GM12878 (cell line): ENCODE data around the gene PIGQ. TPM values are rescaled to one million over a fixed set of nuclear protein-coding genes. Genes with fewer than 3 reads are reported as not detected.

Experiments
- ATAC-seq: fragments of 200-7000 bp; cut with Tn5 transposase; 3 replicates; pipeline ENCODE4 v1.9.1; 2020; ENCODE audit warnings: mild to moderate bottlenecking, moderate library complexity
- BruUV-seq: library from RNA; stranded (reverse); fragments of 400-500 nt; replicated peaks from 2 replicates; lab custom pipeline; 2021; lab: Mats Ljungman, UMichigan
- CTCF ChIA-PET: fragments of 300-600 bp; sonication (Branson Sonifier 250); formaldehyde crosslinking; extraction: SDS; loops from one replicate; lab custom pipeline; 2021; ENCODE audit warnings: inconsistent platforms; lab: Yijun Ruan, JAX
- POLR2A ChIA-PET: fragments of 350-600 bp; formaldehyde crosslinking; extraction: SDS; loops from one replicate; lab custom pipeline; 2021; ENCODE audit warnings: inconsistent platforms; lab: Charles Lee
- RAD21 ChIA-PET: fragments of 300-600 bp; sonication (Branson Sonifier 250); formaldehyde crosslinking; loops from one replicate; lab custom pipeline; 2023; ENCODE audit warnings: antibody characterized with exemption; ENCODE audit not compliant: unreplicated experiment; lab: Charles Lee
- SMC1A ChIA-PET: fragments of 300-600 bp; sonication (Branson Sonifier 250); formaldehyde crosslinking; loops from one replicate; lab custom pipeline; 2023; ENCODE audit not compliant: unreplicated experiment, uncharacterized antibody; lab: Charles Lee
- DNase-seq: peaks from one replicate; pipeline ENCODE4 v3.0.0-alpha.2; 2011; ENCODE audit warnings: low read depth, low spot score
- FAIRE-seq: peaks from 3 replicates; lab custom pipeline; 2011; peaks lifted over from hg19 to GRCh38; lab: Jason Lieb, UNC
- H2AFZ ChIP-seq: 2 replicates; pipeline ENCODE4 v1.6.0; 2011; ENCODE audit warnings: low read depth, low read length, control low read depth; ENCODE audit not compliant: control insufficient read depth
- H3K27ac ChIP-seq: 2 replicates; pipeline ENCODE4 v1.5.1; 2011; ENCODE audit warnings: control low read depth; ENCODE audit not compliant: control insufficient read depth, insufficient read depth
- H3K27me3 ChIP-seq, 2 experiments: replicated peaks in 1 of 2; 2 replicates each; pipeline versions ENCODE4 v1.6.0 to v1.6.1; 2011; ENCODE audit warnings: low read length in 1 of 2; ENCODE audit not compliant: control insufficient read depth in 2 of 2, insufficient read depth in 2 of 2
- H3K36me3 ChIP-seq, 2 experiments: 2 replicates each; pipeline ENCODE4 v1.5.1; 2011; ENCODE audit warnings: low read length in 1 of 2; ENCODE audit not compliant: control insufficient read depth in 2 of 2, insufficient read depth in 2 of 2
- H3K4me1 ChIP-seq: 2 replicates; pipeline ENCODE4 v1.6.1; 2011; ENCODE audit warnings: mild to moderate bottlenecking, low read length, moderate library complexity, mixed read lengths; ENCODE audit not compliant: control insufficient read depth, insufficient read depth
- H3K4me2 ChIP-seq: 2 replicates; pipeline ENCODE4 v1.6.0; 2011; ENCODE audit warnings: control low read depth; ENCODE audit not compliant: control insufficient read depth, insufficient read depth
- H3K4me3 ChIP-seq: fragments of 200-600 bp; sonication (generic); 2 replicates; pipeline ENCODE4 v1.5.1; 2016
- H3K79me2 ChIP-seq: 2 replicates; pipeline ENCODE4 v1.6.0; 2011; ENCODE audit warnings: low read length; ENCODE audit not compliant: control insufficient read depth, insufficient read depth
- H3K9ac ChIP-seq: 2 replicates; pipeline ENCODE4 v1.8.0; 2011; ENCODE audit warnings: low read length, control low read depth, mixed read lengths; ENCODE audit not compliant: control insufficient read depth, insufficient read depth
- H3K9me3 ChIP-seq: replicated peaks from 3 replicates; pipeline ENCODE4 v1.5.1; 2011; ENCODE audit warnings: mild to moderate bottlenecking, low read length; ENCODE audit not compliant: control insufficient read depth, insufficient read depth
- H4K20me1 ChIP-seq: 2 replicates; pipeline ENCODE4 v1.6.0; 2011; ENCODE audit not compliant: control insufficient read depth, insufficient read depth
- CREM ChIP-seq: IDR thresholded peaks from 2 replicates; pipeline ENCODE4 v1.6.1; 2014; ENCODE audit warnings: antibody characterized with exemption, low read depth
- EP300 ChIP-seq, 2 experiments: fragments of 150-350 bp in 1 of 2; IDR thresholded peaks; 2 replicates each; pipeline ENCODE4 v1.6.1; 2011 to 2012; ENCODE audit warnings: low read depth in 2 of 2, low read length in 2 of 2, borderline replicate concordance in 1 of 2, improper control_type of control experiment in 1 of 2, inconsistent platforms in 1 of 2; ENCODE audit not compliant: control insufficient read depth in 1 of 2
- HCFC1 ChIP-seq: fragments of 150-350 bp; IDR thresholded peaks from 2 replicates; pipeline ENCODE4 v1.6.1; 2014; ENCODE audit warnings: low read length
- IKZF1 ChIP-seq: fragments of 450-650 bp; conservative IDR thresholded peaks from 2 replicates; pipeline ENCODE4 v1.6.1; 2017; ENCODE audit warnings: antibody characterized with exemption, mild to moderate bottlenecking
- IKZF2 ChIP-seq, 2 experiments: fragments of 450-650 bp; IDR thresholded peaks; 2 replicates each; pipeline ENCODE4 v1.6.1; 2017; ENCODE audit warnings: mild to moderate bottlenecking in 2 of 2, moderate library complexity in 2 of 2
- KDM1A ChIP-seq: fragments of 200-600 bp; sonication (generic); IDR thresholded peaks from 2 replicates; pipeline ENCODE4 v1.6.1; 2016; ENCODE audit warnings: borderline replicate concordance
- NBN ChIP-seq: fragments of 450-650 bp; IDR thresholded peaks from 2 replicates; pipeline ENCODE4 v1.6.1; 2016
- POU2F2 ChIP-seq: IDR thresholded peaks from 3 replicates; pipeline ENCODE4 v1.6.1; 2011; ENCODE audit warnings: low read depth, mild to moderate bottlenecking, low read length, borderline replicate concordance
- RBBP5 ChIP-seq: fragments of 200-600 bp; sonication (generic); conservative IDR thresholded peaks from 2 replicates; pipeline ENCODE4 v1.6.1; 2016
- SMAD1 ChIP-seq: fragments of 450-650 bp; IDR thresholded peaks from 2 replicates; pipeline ENCODE4 v1.6.1; 2018; ENCODE audit warnings: mild to moderate bottlenecking, low read depth; ENCODE audit not compliant: partially characterized antibody
- TCF12 ChIP-seq: IDR thresholded peaks from 2 replicates; pipeline ENCODE4 v1.6.1; 2011; ENCODE audit warnings: low read depth, mild to moderate bottlenecking, low read length
- ZNF24 ChIP-seq: fragments of 450-650 bp; IDR thresholded peaks from 2 replicates; pipeline ENCODE4 v1.6.1; 2017; ENCODE audit warnings: antibody characterized with exemption, mild to moderate bottlenecking
- ZNF274 ChIP-seq: IDR thresholded peaks from one replicate; pipeline ENCODE4 v1.8.0; 2011; ENCODE audit not compliant: insufficient read length, insufficient read depth
- WGBS: methylation state at CpG from one replicate; pipeline ENCODE4 v1.1.6; 2016; ENCODE audit warnings: low lambda C conversion rate; ENCODE audit not compliant: insufficient replicate concordance, insufficient coverage; ENCODE audit errors: missing lambda C conversion rate; 5-methylcytosine and 5-hydroxymethylcytosine counted together
- in situ Hi-C: fragments of 300-500 bp; cut with MboI; formaldehyde crosslinking; loops from 9 replicates; pipeline ENCODE4 v1.14.3; 2018; ENCODE audit warnings: mixed read lengths
- intact Hi-C: fragments of 100-400 bp; cut with micrococcal nuclease; formaldehyde crosslinking; loops from one replicate; pipeline ENCODE4 v1.14.2; 2022; ENCODE audit not compliant: unreplicated experiment
- polyA plus RNA-seq, 11 experiments: library from polyadenylated mRNA; depleted of rRNA in 4 of 11; unstranded in 6 of 11; stranded (reverse) in 5 of 11; fragments of >200 nt; fragmentation: Nextera tagmentation in 4 of 11; fragmentation: Illumina TruSeq in 1 of 11; extraction: Ambion mirVana in 4 of 11; extraction: Trizol in 1 of 11; gene quantifications; 1 replicate in 1 of 11; 2 replicates in 10 of 11; pipeline versions ENCODE4 v1.2.1 to v1.2.3, GENCODE V29; 2011 to 2016; ENCODE audit warnings: inconsistent platforms in 2 of 11, missing spikeins in 2 of 11, low read depth in 1 of 11
- total RNA-seq, 4 experiments: library from RNA; depleted of rRNA in 3 of 4; stranded (reverse); fragments of >200 nt in 3 of 4; fragmentation: Illumina TruSeq in 1 of 4; extraction: Trizol in 1 of 4; gene quantifications; 2 replicates each; pipeline versions ENCODE4 v1.2.1 to v1.2.3, GENCODE V29; 2013 to 2021
- TF ChIP-seq, protein P1 (sequence below): IDR thresholded peaks from 2 replicates; pipeline ENCODE4 v1.6.1; 2012; ENCODE audit warnings: low read depth, low read length, improper control_type of control experiment
- TF ChIP-seq, protein P2 (sequence below): IDR thresholded peaks from 2 replicates; pipeline ENCODE4 v1.6.1; 2011; ENCODE audit warnings: borderline replicate concordance, low read depth, mild to moderate bottlenecking, moderate library complexity, mixed read lengths, low read length; ENCODE audit not compliant: insufficient read depth; ENCODE audit errors: extremely low read length
- TF ChIP-seq, protein P3 (sequence below): fragments of 450-650 bp; IDR thresholded peaks from 2 replicates; pipeline ENCODE4 v1.6.1; 2016; ENCODE audit warnings: mild to moderate bottlenecking
- TF ChIP-seq, protein P4 (sequence below): IDR thresholded peaks from 2 replicates; pipeline ENCODE4 v1.6.1; 2012; ENCODE audit warnings: low read depth, low read length, improper control_type of control experiment

The PIGQ gene
- total and polyA plus RNA-seq, 10 of the 15 experiments (the other 5 are each of a cell fraction or from before 2014, with no cell fraction given), result 1.8 to 31.3 (median 17.5) TPM; not detected in 1

DNA sequence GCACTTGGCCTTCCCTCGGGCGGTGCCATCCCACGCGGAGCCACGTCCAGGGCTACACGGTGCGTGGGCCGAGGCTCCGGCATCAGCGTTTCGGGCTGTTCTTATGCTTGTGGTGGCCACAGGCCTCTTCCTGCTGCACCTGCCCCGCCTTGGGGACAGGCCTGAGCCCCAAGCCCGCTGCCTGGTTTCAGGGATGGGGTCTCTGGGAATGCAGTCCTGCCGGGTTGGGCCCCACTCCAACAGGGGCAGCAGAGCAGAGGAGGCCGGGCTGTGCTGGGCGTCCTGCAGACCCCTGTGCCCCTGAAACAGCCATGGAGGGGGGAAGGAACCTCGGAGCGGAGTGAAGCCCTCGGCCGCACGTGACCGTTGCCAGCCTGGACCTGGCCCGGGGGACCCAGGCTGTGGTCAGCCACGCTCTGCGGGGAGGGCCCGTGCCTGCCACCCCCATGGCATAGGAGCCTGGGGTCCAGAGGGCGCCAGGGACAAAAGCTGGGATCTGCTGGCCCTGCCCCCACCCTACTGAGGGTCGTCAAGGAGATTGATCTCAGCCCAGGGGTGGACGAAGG lies 60.6 kb downstream of the PIGQ start:
- Histone ChIP-seq H4K20me1 (no peaks in the 10 kb centered on the region), H3K9me3 (no peaks in the 10 kb centered on the region), H3K36me3 (peaks cover 0 to 4% of the 10 kb centered on the region in 2 experiments; a peak in 3 of 4 replicates), H3K27ac (no peak overlapping the region), H3K4me1 (no peaks in the 10 kb centered on the region; the same call in 1 of the 2 replicates), H2AFZ (no peak overlapping the region), H3K4me3 (no peak overlapping the region), H3K4me2 (no peak overlapping the region), H3K27me3 (no peaks in the 10 kb centered on the region), H3K79me2 (peaks cover 6% of the 10 kb centered on the region), H3K9ac (no peak overlapping the region)
- ChIA-PET CTCF (no interaction called here), POLR2A (no interaction called here), RAD21 (no interaction called here), SMC1A (no interaction called here)
- no TSS peak for BruUV-seq
- DNase-seq (no peak), FAIRE-seq (no peak), ATAC-seq (no peak; the same call in 2 of the 3 replicates)
- TF ChIP-seq CREM (no peak), ZNF274 (no peak), EP300 (IDR thresholded peaks at IDR 0.05; ENCODE audit: borderline replicate concordance in 1 of 2, control insufficient read depth in 1 of 2, low read depth in 2 of 2, low read length in 2 of 2) (no peak), RBBP5 (no peak), NBN (no peak), SMAD1 (no peak), ZNF24 (no peak), POU2F2 (no peak), TCF12 (no peak), HCFC1 (no peak), IKZF2 (IDR thresholded peaks at IDR 0.05) (no peak), KDM1A (no peak), IKZF1 (no peak)
- TF ChIP-seq, protein P1, sequence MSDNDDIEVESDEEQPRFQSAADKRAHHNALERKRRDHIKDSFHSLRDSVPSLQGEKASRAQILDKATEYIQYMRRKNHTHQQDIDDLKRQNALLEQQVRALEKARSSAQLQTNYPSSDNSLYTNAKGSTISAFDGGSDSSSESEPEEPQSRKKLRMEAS, result no peak
- TF ChIP-seq, protein P2, sequence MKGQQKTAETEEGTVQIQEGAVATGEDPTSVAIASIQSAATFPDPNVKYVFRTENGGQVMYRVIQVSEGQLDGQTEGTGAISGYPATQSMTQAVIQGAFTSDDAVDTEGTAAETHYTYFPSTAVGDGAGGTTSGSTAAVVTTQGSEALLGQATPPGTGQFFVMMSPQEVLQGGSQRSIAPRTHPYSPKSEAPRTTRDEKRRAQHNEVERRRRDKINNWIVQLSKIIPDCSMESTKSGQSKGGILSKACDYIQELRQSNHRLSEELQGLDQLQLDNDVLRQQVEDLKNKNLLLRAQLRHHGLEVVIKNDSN, result no peak
- TF ChIP-seq, protein P3, sequence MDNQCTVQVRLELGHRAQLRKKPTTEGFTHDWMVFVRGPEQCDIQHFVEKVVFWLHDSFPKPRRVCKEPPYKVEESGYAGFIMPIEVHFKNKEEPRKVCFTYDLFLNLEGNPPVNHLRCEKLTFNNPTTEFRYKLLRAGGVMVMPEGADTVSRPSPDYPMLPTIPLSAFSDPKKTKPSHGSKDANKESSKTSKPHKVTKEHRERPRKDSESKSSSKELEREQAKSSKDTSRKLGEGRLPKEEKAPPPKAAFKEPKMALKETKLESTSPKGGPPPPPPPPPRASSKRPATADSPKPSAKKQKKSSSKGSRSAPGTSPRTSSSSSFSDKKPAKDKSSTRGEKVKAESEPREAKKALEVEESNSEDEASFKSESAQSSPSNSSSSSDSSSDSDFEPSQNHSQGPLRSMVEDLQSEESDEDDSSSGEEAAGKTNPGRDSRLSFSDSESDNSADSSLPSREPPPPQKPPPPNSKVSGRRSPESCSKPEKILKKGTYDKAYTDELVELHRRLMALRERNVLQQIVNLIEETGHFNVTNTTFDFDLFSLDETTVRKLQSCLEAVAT, result no peak
- TF ChIP-seq, protein P4, sequence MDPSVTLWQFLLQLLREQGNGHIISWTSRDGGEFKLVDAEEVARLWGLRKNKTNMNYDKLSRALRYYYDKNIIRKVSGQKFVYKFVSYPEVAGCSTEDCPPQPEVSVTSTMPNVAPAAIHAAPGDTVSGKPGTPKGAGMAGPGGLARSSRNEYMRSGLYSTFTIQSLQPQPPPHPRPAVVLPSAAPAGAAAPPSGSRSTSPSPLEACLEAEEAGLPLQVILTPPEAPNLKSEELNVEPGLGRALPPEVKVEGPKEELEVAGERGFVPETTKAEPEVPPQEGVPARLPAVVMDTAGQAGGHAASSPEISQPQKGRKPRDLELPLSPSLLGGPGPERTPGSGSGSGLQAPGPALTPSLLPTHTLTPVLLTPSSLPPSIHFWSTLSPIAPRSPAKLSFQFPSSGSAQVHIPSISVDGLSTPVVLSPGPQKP, result no peak
- 62% methylated on average over 27 of the region's 29 CpGs for WGBS
- in situ Hi-C loops (no loop called here), intact Hi-C loops (no loop called here)
